HG03060 (cell line): Measurements from ENCODE around the gene KIAA1217.

Source experiments
- ATAC-seq: cut with Tn5 transposase; IDR thresholded peaks from one replicate; pipeline ENCODE4 v1.9.1; 2021; ENCODE audit warnings: low read depth, moderate number of reproducible peaks; ENCODE audit not compliant: unreplicated experiment

The KIAA1217 gene

DNA sequence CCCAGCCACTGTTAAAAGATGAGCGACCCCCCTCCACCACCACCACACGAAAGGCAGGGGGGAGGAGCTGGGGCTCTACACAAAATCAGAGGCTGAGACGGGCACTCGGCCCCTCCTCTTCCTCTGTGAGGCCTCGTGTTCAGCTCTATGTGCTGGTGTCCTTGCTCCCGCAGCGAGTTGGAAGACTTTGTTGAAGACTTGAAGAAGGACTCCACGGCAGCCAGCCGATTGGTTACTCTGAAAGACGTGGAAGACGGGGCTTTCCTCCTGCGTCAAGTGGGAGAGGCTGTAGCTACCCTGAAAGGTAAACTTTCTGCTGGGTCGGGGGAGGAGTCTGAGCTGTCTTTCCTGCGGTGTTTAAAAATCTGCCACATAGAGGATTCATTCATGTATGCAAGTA is 311.0 kb downstream of the KIAA1217 start:
- ATAC-seq, result no peak

DNA sequence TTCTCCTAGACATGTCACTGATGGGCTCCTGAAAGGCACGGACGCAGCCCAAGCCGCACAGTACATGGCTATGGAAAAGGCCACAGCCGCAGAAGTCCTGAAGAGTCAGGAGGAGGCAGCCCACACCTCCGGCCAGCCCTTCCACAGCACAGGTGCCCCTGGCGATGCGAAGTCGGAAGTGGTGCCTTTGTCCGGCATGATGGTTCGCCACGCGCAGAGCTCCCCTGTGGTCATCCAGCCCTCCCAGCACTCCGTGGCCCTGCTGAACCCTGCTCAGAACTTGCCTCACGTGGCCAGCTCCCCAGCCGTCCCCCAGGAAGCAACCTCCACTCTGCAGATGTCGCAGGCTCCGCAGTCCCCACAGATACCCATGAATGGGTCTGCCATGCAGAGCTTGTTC is 315.4 kb downstream of the KIAA1217 start:
- ATAC-seq, result no peak

DNA sequence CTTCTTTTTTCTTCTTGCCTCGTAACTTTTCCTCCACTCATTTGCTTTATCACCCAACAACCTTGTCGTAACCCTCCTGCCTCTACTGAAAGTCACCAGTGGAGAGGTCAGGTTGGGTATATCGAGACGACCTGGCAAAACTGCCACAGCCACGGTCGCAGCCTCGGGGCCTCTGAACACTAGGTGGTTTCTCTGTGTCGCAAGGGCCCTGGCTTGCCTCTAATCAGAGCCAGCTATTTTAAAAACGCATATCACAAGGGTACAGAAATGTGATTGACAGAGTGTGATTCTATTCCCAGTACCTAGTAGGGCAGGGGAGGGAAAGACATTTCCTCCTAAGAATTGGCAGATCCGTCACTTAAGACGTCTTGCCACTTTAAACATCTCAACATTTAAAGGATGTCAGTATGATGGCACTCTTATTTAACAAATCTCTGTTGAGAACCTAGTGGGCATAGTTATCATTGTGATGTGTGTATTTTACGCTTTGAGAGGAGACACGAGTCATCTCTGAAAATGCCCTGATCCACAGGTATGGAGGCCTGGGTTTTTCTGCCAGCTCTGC is 317.2 kb downstream of the KIAA1217 start:
- no peak for ATAC-seq

DNA sequence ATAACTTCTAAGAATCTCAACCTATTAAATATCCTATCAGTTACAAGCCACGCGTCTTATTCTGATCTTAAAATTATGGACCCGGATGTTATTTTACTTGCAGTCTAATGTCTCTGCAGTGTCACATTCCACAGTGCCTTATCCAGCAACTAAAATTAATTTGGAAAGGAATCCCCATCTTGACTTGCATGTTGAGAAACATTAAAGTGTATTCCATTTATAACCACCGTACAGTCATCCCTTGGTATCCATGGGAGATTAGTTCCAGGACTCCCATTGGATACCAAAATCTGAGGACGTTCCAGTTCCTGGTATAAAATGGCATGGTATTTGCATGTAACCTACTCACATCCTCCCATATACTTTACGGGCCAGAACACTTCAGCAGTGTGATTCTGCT is 320.0 kb downstream of the KIAA1217 start:
- ATAC-seq, result no peak

DNA sequence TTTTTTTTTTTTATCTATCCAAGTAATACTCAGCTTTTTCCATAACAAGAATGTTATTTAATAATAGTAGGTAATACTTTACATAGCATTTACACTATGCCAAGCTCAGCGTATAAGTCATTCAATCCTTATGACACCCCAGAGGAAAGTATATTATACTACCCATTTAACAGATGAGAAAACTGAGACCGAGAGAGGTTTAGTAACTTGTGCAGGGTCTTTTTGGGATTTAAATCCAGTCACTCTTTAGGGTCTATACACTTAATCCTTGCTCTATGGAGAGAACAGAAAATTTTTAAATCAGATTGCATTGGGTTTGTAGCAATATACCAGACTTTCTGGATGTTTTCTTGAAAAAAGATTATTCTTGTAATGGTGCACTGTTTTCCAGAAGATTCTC is 322.5 kb downstream of the KIAA1217 start:
- ATAC-seq, result no peak

DNA sequence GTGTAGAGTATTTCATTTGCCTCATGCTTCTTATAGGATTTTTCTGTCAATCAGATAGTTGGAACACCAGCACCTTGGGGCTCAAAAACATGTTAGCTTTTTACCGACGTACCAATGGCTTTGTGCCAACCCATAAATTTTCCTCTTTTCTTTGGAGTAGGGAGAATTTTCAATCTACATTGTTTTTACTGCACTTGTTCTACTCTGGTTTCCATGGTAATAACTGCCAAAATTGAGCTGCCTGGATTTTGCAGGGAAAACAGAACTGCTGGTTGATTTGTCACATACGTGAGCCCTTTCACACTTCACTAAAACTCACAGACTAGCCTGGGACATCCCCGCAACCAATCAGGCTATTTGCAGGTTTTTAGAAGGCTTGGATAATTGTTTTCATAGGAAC is 325.0 kb downstream of the KIAA1217 start:
- no peak for ATAC-seq

DNA sequence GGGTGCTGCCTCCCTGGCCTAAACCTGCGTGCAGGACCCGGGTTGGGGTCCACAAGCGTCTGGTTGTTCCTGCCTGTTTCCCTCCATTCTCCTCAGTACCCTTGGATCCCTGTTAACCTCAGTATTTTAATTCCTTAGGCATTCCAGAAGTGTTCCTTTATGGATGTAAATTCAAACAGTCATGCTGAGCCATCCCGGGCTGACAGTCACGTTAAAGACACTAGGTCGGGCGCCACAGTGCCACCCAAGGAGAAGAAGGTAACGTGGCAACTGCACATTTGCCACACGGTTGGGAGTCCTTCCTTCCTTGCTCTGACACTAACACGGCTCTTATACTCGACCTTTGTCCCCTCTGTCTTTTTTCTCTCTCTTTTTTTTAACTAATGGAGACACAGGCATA is 327.7 kb downstream of the KIAA1217 start:
- no peak for ATAC-seq

DNA sequence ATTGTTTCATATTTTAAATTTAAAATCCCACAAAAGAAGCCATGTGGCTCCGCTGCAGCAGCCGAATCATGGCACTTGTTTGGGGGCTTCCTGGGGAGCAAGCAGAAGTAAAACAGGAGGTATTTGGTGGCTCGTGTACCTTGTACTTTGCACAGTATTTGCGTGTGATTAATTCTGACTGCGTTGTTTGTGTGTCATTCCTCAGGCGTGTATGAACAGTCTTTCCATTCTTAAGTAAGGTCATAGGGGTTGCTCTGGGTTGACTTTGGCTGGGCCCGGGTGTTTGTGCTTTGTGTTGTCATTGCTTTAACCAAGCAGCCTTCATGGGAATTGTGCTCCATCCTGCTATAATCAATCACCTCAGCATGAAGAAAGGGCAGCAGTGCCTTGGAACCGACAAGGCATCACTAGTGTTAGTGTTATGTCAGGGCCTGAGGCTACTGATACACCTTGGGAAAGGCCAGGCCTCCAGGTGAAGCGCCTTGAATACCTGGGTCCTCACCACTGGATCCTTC is 332.4 kb downstream of the KIAA1217 start:
- ATAC-seq, result no peak

DNA sequence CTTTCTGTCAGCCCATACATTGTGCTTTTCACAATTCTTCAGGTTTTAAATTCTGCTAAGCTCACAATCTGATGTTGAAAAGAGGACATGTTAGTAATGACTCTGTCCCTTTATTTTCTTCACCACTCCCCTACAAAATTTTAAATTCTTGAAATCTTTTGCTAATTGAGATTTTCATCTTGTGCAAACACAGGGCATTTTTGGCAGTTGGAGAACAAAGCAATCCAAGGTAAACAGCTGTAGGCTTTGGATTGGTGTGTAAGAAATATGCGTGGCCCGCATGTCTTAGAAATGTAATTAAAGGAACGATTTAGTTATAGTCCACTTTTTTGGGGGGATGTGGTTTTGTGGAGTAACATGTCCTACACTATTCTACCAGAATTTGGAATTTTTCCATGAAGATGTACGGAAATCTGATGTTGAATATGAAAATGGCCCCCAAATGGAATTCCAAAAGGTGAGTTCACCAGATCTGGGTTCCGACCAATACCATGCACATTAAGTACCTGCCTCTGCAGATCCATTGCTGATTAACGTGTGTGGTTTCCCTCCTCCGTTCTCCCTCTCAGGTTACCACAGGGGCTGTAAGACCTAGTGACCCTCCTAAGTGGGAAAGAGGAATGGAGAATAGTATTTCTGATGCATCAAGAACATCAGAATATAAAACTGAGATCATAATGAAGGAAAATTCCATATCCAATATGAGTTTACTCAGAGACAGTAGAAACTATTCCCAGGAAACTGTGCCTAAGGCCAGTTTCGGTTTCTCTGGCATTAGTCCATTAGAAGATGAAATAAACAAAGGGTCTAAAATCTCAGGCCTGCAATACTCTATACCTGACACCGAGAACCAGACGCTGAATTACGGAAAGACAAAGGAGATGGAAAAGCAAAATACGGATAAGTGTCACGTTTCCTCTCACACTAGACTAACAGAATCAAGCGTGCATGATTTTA is 333.7 kb downstream of the KIAA1217 start:
- no peak for ATAC-seq

DNA sequence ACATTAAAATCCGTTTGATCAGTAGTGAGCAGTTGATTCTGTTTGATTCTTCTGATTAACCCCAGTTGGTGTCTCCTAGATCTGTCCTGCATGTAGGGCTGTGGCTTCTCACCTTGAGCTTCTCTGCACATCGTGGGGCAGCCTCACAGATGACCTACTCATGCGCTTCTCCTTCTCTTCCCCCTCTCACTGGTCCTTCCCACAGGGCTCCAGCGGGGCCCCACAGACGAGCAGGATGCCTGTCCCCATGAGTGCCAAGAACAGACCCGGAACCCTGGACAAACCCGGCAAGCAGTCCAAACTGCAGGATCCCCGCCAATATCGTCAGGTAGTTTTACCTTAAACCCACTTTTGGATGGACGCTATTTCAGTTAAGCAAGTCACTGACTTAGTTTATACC is 335.8 kb downstream of the KIAA1217 start:
- no peak for ATAC-seq

DNA sequence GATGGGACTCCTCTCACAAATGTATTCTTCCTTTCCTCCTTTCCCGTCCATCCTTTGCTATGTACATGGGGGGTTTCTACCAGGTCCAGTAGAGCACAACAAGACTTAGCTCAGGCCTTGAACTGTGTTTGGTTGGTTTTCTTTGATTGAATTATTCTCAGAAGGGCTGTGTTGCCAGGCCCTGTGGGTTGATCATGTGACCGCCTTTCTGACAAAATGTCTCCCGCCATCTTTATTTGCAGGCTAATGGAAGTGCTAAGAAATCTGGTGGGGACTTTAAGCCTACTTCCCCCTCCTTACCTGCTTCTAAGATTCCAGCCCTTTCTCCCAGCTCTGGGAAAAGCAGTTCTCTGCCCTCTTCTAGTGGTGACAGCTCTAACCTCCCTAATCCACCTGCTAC is 336.6 kb downstream of the KIAA1217 start:
- no peak for ATAC-seq

DNA sequence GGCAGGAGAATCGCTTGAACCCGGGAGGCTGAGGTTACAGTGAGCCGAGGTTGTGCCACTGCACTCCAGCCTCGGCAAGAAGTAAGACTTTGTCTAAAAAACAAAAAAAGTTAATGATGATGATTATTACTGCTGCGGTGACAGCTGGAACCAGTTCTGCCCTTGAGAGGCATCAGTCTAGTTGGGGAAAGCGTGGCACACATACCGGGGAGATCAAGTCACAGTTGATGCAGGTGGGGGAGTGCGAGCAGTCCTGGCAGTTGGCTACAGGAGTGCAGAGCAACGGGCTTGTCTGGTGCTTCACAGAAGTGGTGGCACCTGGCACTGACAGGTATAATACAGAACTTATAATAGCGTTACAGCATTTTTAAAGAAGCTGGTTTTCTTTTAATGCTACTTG is 341.7 kb downstream of the KIAA1217 start:
- no peak for ATAC-seq

DNA sequence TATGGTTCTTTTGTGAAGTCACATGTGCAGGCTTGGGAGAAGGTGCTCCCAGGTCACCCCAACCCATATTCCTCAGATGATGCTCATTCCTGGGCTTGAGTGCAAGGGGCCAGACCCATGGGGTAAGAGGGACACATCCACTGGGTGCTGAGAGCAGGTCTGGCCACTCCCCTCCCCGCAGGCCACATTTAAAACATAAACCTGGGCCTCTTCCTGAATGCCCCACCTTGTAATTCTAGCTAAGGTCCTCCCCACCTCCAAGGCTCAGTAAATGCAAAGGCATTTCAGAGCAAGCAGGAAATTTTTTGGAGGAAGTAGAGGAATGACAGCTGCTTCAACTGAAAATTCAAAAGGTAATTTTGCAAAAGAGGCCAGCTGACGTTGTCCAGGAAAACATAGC is 342.2 kb downstream of the KIAA1217 start:
- no peak for ATAC-seq

DNA sequence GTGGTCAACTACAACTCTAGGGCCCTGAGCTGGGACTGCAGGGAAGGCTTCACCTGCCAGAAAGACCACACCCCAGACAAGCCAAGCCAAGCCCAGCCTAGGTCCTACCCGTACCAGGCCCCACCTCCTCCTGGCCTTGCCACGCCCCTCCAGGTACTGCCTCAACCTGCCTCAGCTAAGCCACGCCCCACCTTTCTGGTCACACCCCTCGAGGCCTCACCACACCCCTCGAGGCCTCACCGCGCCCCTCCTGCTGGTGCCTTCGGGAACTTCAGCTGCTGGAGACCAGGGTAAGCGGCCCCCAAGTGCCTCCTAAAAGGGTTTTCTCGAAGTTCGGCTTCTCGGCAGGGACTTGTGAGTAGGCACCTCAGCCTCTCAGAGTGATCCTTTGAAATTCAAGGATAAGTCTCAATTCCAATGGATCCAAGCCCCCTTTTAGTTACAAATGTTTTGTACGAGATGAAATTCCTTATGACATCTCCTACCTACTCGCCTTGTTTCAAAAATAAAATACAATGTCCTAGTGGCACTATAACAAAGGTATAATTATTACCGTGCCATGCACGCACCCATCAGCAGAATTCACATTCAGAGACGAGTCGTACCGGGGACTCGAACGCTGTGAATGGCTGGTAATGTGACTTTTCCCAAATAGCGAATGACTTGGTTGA is 343.5 kb downstream of the KIAA1217 start:
- no peak for ATAC-seq

DNA sequence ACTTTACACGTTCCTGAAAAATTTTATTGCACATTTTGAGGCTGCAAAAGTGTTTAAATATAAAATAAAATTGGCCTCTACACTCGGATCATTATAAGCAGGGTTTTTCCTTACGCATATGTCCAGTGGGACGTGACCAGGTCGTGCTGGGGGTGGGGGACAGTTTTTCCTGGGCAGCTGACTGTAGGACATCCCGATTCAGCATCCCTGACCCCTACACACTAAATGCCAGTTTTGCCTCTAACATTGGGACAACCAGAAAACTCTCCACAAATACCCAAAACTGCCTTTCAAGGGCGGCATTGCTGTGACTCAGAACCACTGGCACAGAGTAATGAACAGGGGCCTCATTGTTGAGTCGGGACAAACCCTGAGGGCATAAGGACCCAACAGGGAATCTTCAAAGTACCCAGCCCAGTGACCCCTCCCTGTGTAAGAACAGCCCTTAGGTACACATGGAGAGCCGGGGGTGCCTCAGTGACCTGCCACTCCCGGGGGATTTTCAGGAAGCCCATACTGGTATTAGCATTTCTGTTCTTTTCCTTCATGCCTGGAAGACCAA is 344.2 kb downstream of the KIAA1217 start:
- ATAC-seq, result no peak

DNA sequence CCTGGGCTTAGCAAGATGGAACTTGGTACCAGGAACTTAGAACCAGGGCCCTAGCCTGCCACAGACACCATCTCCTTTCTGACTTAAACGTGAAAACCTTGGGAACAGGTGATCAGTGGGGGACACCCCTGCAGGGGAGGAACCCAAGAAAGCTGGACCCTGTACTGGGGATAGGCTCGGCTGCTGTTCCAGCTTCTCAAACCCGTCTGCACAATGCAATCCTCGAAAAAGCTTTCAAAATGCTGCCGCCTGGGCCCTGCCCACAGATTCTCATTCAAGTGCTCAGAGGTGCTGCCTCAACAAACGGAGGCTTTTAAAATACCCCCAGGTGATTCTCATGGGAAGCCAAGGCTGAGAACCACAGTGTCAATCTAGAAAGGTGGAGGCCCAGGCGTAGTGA is 345.1 kb downstream of the KIAA1217 start:
- ATAC-seq, result no peak

DNA sequence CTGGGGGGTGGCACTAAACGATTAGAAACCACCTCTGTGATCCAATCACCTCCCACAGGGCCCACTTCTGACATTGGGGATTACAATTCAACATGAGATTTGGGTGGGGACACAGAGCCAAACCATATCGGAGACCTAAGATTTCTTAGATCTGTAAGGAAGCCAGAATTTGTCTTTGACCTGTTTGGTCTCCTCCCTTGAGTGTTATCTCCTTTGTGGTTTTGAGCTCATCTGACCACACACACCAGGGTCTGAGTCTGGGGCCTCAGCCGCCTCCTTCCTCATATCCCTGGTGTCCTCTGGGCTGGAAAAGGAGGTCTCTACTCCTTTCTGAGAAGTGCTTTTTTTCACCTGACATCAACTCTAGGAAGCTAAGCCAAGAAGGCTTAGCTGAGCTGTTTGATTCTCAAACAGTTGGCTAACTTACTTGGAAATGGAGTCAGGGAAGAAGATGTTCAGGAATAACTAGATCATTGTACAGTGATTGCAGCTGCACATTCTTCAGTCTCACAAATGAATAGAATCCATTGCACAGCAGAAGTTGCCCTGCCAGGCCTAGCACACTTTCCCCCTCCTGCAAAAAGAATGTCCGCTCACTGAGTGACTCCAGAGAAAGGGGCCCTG is 347.3 kb downstream of the KIAA1217 start:
- ATAC-seq, result no peak

DNA sequence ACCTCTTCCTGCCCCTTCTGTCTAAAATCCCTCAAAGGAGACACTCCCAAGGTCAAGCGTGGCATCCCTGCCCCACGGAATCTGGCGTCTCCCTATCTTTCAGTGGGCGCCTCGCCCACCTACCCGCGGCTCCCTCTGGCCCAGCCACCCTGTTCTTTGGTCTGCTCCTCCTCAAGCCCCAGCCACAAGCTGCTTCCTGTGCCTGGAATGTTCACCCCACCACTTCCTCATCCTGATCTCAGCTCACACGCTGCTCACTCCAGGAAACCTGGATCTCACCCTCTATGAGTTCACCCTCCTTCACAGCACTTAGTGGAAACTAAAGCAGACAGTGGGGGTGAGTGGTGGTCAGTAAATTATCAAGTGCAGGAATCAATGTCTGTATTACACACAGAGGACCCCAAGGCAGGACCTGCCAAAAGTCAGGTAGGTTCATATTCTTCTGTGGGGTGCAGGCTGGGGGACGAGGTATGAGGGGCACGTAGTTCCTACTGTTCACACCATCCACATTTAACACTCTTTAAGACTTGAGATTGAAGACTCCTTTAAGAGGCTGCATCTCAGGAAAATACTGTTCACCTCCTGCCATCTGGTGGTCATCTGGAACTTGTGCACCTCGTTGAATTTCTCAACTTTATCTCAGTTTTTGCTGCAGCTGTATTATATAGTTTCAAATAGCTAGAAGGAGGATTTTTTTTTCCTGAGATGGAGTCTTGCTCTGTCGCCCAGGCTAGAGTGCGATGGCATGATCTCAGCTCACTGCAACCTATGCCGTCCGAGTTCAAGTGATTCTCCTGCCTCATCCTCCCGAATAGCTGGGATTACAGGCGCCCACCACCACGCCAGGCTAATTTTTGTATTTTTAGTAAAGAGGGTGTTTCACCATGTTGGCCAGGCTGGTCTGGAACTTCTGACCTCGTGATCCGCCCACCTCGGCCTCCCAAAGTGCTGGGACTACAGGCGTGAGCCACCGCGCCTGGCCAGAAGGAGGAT is 348.1 kb downstream of the KIAA1217 start:
- ATAC-seq, result no peak

DNA sequence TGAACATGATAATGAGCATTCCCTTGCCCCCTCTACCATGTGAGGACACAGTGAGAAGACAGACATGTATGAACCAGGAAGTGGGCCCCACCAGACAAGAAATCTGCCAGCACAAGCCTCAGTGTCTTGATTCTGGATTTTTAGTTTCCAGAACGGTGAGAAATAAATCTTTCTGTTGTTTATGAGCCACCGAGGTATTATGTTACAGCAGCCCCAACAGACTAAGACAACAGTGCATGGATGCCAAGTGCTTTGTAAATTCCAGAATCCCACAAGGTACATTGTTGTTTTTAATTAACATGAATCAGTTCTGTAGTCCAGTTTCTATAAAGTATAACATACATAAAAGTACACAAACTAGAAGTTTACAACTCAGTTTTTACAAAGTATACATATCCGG is 352.5 kb downstream of the KIAA1217 start:
- ATAC-seq, result no peak
